Loucy (cell line): ENCODE measurements around the gene B3GNT4.
"Not testable (repeated sequence)": the region's sequence is repeated elsewhere in the genome, so short reads cannot be mapped to it uniquely, and the experiment has no call there.

Experiments
- H2AFZ ChIP-seq: fragments of 200-600 bp; sonication (generic); 2 replicates; pipeline ENCODE4 v1.6.0; 2016; ENCODE audit warnings: antibody characterized with exemption, mild to moderate bottlenecking, low read length, moderate library complexity
- H3F3A ChIP-seq: fragments of 200-600 bp; 2 replicates; pipeline ENCODE4 v1.6.0; 2016; ENCODE audit warnings: antibody characterized with exemption, low read depth, mild to moderate bottlenecking
- H3K27me3 ChIP-seq: fragments of 200-600 bp; sonication (generic); 2 replicates; pipeline ENCODE4 v1.6.1; 2014; ENCODE audit warnings: low read length, mild to moderate bottlenecking; ENCODE audit not compliant: insufficient read depth, poor library complexity, severe bottlenecking
- H3K36me3 ChIP-seq: fragments of 200-600 bp; sonication (generic); 2 replicates; pipeline ENCODE4 v1.6.1; 2016; ENCODE audit warnings: low read length; ENCODE audit not compliant: insufficient read depth
- H3K4me1 ChIP-seq: fragments of 200-600 bp; sonication (generic); 2 replicates; pipeline ENCODE4 v1.5.1; 2014; ENCODE audit warnings: low read length, mild to moderate bottlenecking; ENCODE audit not compliant: insufficient read depth, poor library complexity, severe bottlenecking
- H3K4me2 ChIP-seq: fragments of 200-600 bp; sonication (generic); 2 replicates; pipeline ENCODE4 v1.6.0; 2014; ENCODE audit warnings: antibody characterized with exemption, low read length, low read depth, mild to moderate bottlenecking; ENCODE audit not compliant: poor library complexity, severe bottlenecking
- H3K4me3 ChIP-seq: fragments of 200-600 bp; sonication (generic); 2 replicates; pipeline ENCODE4 v1.5.1; 2014; ENCODE audit warnings: low read length, mild to moderate bottlenecking, mixed read lengths; ENCODE audit not compliant: poor library complexity, severe bottlenecking
- H3K79me2 ChIP-seq: fragments of 200-600 bp; sonication (generic); 2 replicates; pipeline ENCODE4 v1.6.1; 2014; ENCODE audit warnings: low read length; ENCODE audit not compliant: insufficient read depth
- H3K9ac ChIP-seq: fragments of 200-600 bp; sonication (generic); 2 replicates; pipeline ENCODE4 v1.6.0; 2014; ENCODE audit warnings: mild to moderate bottlenecking, low read depth, low read length, moderate library complexity; ENCODE audit not compliant: poor library complexity, severe bottlenecking
- H3K9me2 ChIP-seq: fragments of 200-600 bp; sonication (generic); replicated peaks from 2 replicates; pipeline ENCODE4 v1.6.1; 2016; ENCODE audit warnings: low read depth, low read length, mixed read lengths
- H3K9me3 ChIP-seq: fragments of 200-600 bp; sonication (generic); 2 replicates; pipeline ENCODE4 v1.6.1; 2014; ENCODE audit warnings: mild to moderate bottlenecking, antibody characterized with exemption, low read length, low read depth; ENCODE audit not compliant: insufficient read depth
- H4K20me1 ChIP-seq: fragments of 200-600 bp; sonication (generic); 2 replicates; pipeline ENCODE4 v1.6.0; 2014; ENCODE audit warnings: antibody characterized with exemption, low read length, mild to moderate bottlenecking; ENCODE audit not compliant: insufficient read depth, poor library complexity, severe bottlenecking
- CTCF ChIP-seq: fragments of 200-600 bp; sonication (generic); conservative IDR thresholded peaks from 2 replicates; pipeline ENCODE4 v1.5.1; 2014; ENCODE audit warnings: mild to moderate bottlenecking, antibody characterized with exemption, low read length
- EZH2phosphoT487 ChIP-seq: fragments of 200-600 bp; IDR thresholded peaks from 2 replicates; pipeline ENCODE4 v1.6.1; 2018; ENCODE audit warnings: antibody characterized with exemption, mild to moderate bottlenecking, moderate library complexity, borderline replicate concordance

The B3GNT4 gene

GRCh38 chr12:122200541-122201175 lies 2.9 kb upstream of the B3GNT4 start:
- no peak; the same call in 1 of the 2 replicates for TF ChIP-seq CTCF
- TF ChIP-seq EZH2phosphoT487, result no peak
- H3K79me2 ChIP-seq, result no peaks in the 10 kb centered on the region
- H2AFZ ChIP-seq, result no peak overlapping the region
- no peaks in the 10 kb centered on the region for H3K9me3 ChIP-seq
- no peaks in the 10 kb centered on the region for H3K36me3 ChIP-seq
- H3F3A ChIP-seq, result no peaks in the 10 kb centered on the region
- H3K4me1 ChIP-seq, result peaks cover 9% of the 10 kb centered on the region
- no peaks in the 10 kb centered on the region for H3K27me3 ChIP-seq
- no peaks in the 10 kb centered on the region for H4K20me1 ChIP-seq
- H3K9ac ChIP-seq, result no peak overlapping the region
- H3K4me3 ChIP-seq, result no peak overlapping the region
- H3K9me2 ChIP-seq, result no peaks in the 10 kb centered on the region
- no peak overlapping the region for H3K4me2 ChIP-seq

GRCh38 chr12:122201381-122201780 lies 2.1 kb upstream of the B3GNT4 start:
- H3K79me2 ChIP-seq, result no peaks in the 10 kb centered on the region
- H3K9me2 ChIP-seq, result no peaks in the 10 kb centered on the region
- H3F3A ChIP-seq, result no peaks in the 10 kb centered on the region
- peaks cover 2% of the 10 kb centered on the region; the same call in 1 of the 2 replicates for H3K36me3 ChIP-seq
- no peak overlapping the region for H3K9ac ChIP-seq
- H4K20me1 ChIP-seq, result no peaks in the 10 kb centered on the region
- H3K9me3 ChIP-seq, result no peaks in the 10 kb centered on the region
- no peaks in the 10 kb centered on the region for H3K27me3 ChIP-seq
- no peak overlapping the region for H2AFZ ChIP-seq
- H3K4me1 ChIP-seq, result peaks cover 9% of the 10 kb centered on the region
- TF ChIP-seq CTCF (no peak), EZH2phosphoT487 (no peak)
- H3K4me2 ChIP-seq, result no peak overlapping the region
- no peak overlapping the region for H3K4me3 ChIP-seq

GRCh38 chr12:122202017-122202416 lies 1.5 kb upstream of the B3GNT4 start:
- Histone ChIP-seq H3F3A (no peaks in the 10 kb centered on the region), H3K27me3 (no peaks in the 10 kb centered on the region), H4K20me1 (no peaks in the 10 kb centered on the region), H3K36me3 (peaks cover 8% of the 10 kb centered on the region; the same call in 1 of the 2 replicates), H3K4me3 (no peak overlapping the region), H3K4me1 (peaks cover 6% of the 10 kb centered on the region), H3K4me2 (no peak overlapping the region), H3K9me3 (no peaks in the 10 kb centered on the region), H2AFZ (no peak overlapping the region), H3K79me2 (no peaks in the 10 kb centered on the region), H3K9ac (no peak overlapping the region), H3K9me2 (no peaks in the 10 kb centered on the region)
- TF ChIP-seq CTCF, result no peak
- no peak for TF ChIP-seq EZH2phosphoT487

GRCh38 chr12:122202811-122203210 lies 698 bp upstream of the B3GNT4 start:
- H3K79me2 ChIP-seq, H3K4me1 ChIP-seq, H3K9me2 ChIP-seq, H3K9ac ChIP-seq, H3K27me3 ChIP-seq, H3F3A ChIP-seq, H2AFZ ChIP-seq, H3K4me2 ChIP-seq, H4K20me1 ChIP-seq, H3K4me3 ChIP-seq, H3K9me3 ChIP-seq: not testable (repeated sequence)
- H3K36me3 ChIP-seq, result peaks cover 16% of the 10 kb centered on the region; the same call in 1 of the 2 replicates
